Spleen (tissue), 11 donors: Measurements from ENCODE around the gene SRPX. TPM values are rescaled to one million over a fixed set of nuclear protein-coding genes. Genes with fewer than 3 reads are reported as not detected.

Experiments
- DNase-seq: peaks from one replicate; pipeline ENCODE4 v3.0.0-alpha.2; 2020
- H3K27ac ChIP-seq, 8 donors: fragments of 200-600 bp; sonication (generic) in 7 of 8; 1 replicate in 4 of 8; 2 replicates in 4 of 8; pipeline versions ENCODE4 v1.5.0 to v1.8.0; 2016 to 2021; ENCODE audit warnings: inconsistent platforms in 4 of 8, mild to moderate bottlenecking in 4 of 8, moderate library complexity in 1 of 8
- H3K27me3 ChIP-seq, 7 donors: fragments of 200-600 bp; sonication (generic) in 6 of 7; replicated peaks in 1 of 7; 1 replicate in 4 of 7; 2 replicates in 3 of 7; pipeline versions ENCODE4 v1.5.0 to v1.8.0; 2016 to 2021; ENCODE audit warnings: inconsistent platforms in 3 of 7, mild to moderate bottlenecking in 1 of 7
- H3K36me3 ChIP-seq, 6 donors: fragments of 200-600 bp; sonication (generic) in 5 of 6; 1 replicate in 4 of 6; 2 replicates in 2 of 6; pipeline versions ENCODE4 v1.5.0 to v1.8.0; 2016 to 2021; ENCODE audit warnings: inconsistent platforms in 2 of 6
- H3K4me1 ChIP-seq, 6 donors: fragments of 200-600 bp; sonication (generic) in 5 of 6; 1 replicate in 3 of 6; 2 replicates in 3 of 6; pipeline versions ENCODE4 v1.5.0 to v1.8.0; 2016 to 2021; ENCODE audit warnings: inconsistent platforms in 3 of 6
- H3K4me3 ChIP-seq, 8 donors: fragments of 200-600 bp; sonication (generic) in 7 of 8; 1 replicate in 4 of 8; 2 replicates in 4 of 8; pipeline versions ENCODE4 v1.5.0 to v1.8.0; 2016 to 2021; ENCODE audit warnings: inconsistent platforms in 4 of 8, mild to moderate bottlenecking in 4 of 8, moderate library complexity in 2 of 8
- H3K9me3 ChIP-seq, 8 donors: fragments of 200-600 bp; sonication (generic) in 7 of 8; 1 replicate in 4 of 8; 2 replicates in 4 of 8; pipeline versions ENCODE4 v1.5.0 to v1.8.0; 2016 to 2021; ENCODE audit warnings: inconsistent platforms in 4 of 8
- CTCF ChIP-seq, 11 experiments: fragments of 200-600 bp in 7 of 11; fragments of 450-650 bp in 4 of 11; sonication (generic) in 4 of 11; IDR thresholded peaks in 8 of 11; conservative IDR thresholded peaks in 3 of 11; 1 replicate in 7 of 11; 2 replicates in 4 of 11; pipeline versions ENCODE4 v1.4.0 to v1.8.0; 2016 to 2021; ENCODE audit warnings: antibody characterized with exemption in 11 of 11, inconsistent platforms in 4 of 11, mild to moderate bottlenecking in 1 of 11
- POLR2A ChIP-seq, 3 donors: fragments of 450-650 bp; IDR thresholded peaks; one replicate each; pipeline ENCODE4 v1.5.1; 2017; ENCODE audit warnings: antibody characterized with exemption in 3 of 3, mild to moderate bottlenecking in 1 of 3
- POLR2AphosphoS5 ChIP-seq, 3 donors: sonication (generic); formaldehyde crosslinking; IDR thresholded peaks; one replicate each; pipeline ENCODE4 v1.5.1; 2017; ENCODE audit warnings: antibody characterized with exemption in 3 of 3
- WGBS, 5 donors: extraction: QIAGEN DNeasy Blood & Tissue Kit in 3 of 5; methylation state at CpG; one replicate each; pipeline versions ENCODE4 v1.1.5 to v1.1.7; 2013 to 2018; 5-methylcytosine and 5-hydroxymethylcytosine counted together
- intact Hi-C: fragments of 100-400 bp; cut with DNase I; formaldehyde crosslinking; loops from one replicate; pipeline ENCODE4 v1.15.0; 2023; ENCODE audit warnings: low total_unique reads
- polyA plus RNA-seq, 3 donors: library from polyadenylated mRNA; stranded (reverse); fragments of 200-250 nt; gene quantifications; one replicate each; pipeline ENCODE4 v1.2.1, GENCODE V29; 2013
- total RNA-seq, 7 donors: library from RNA; depleted of rRNA in 3 of 7; stranded (reverse); fragments of >200 nt in 3 of 7; fragmentation: NEBNext Ultra II Directional in 4 of 7; extraction: Animal tissue kit (Norgen Biotek cat#: 25700) in 4 of 7; gene quantifications; one replicate each; pipeline versions ENCODE4 v1.1.0 to v1.2.1, GENCODE V29; 2016 to 2021
- donor health status: healthy with polysubstance abuse.
- donor health status: DM: no; HTN: no; CAD: no; lungs with moderate emphysema.
- donor health status: DM: no; HTN: no; CAD: no.
- donor health status: Bipolar disorder and iron deficiency.
- donor health status: healthy.
- donor health status: DM: no; HTN: no; CAD: no.
- donor health status: DM: yes; HTN: yes; CAD: no.

The SRPX gene
- total and polyA plus RNA-seq, 10 donors = 0.50 to 10.3 (median 1.9) TPM

GRCh38 chrX:38178396-38178795, 42.3 kb downstream of the SRPX start:
- H3K27ac ChIP-seq = no peak overlapping the region
- DNase-seq = no peak
- WGBS, 5 donors = 54 to 89% (median 80%) methylated on average over 2 of the region's 2 CpGs
- H3K27me3 ChIP-seq = peaks cover 0 to 14% (median 0%) of the 10 kb centered on the region in 7 donors
- H3K9me3 ChIP-seq = no peaks in the 10 kb centered on the region
- no peak overlapping the region for H3K4me3 ChIP-seq
- no peaks in the 10 kb centered on the region for H3K36me3 ChIP-seq
- intact Hi-C loops = no loop called here
- no peak for TF ChIP-seq POLR2A (IDR thresholded peaks at IDR 0.05)
- TF ChIP-seq CTCF (IDR thresholded peaks at IDR 0.05 in 8 of 11, conservative IDR thresholded peaks at IDR 0.05 in 3 of 11) = no peak
- TF ChIP-seq POLR2AphosphoS5 (IDR thresholded peaks at IDR 0.05) = no peak
- no peaks in the 10 kb centered on the region for H3K4me1 ChIP-seq

- no peaks in the 10 kb centered on the region for H3K4me1 ChIP-seq
- 23 to 64% (median 43%) methylated on average over 2 to 3 of the region's 3 CpGs for WGBS, 5 donors
- DNase-seq = no peak
- H3K9me3 ChIP-seq = no peaks in the 10 kb centered on the region
- intact Hi-C loops = no loop called here
- no peak overlapping the region for H3K27ac ChIP-seq
- no peak overlapping the region for H3K4me3 ChIP-seq
- TF ChIP-seq POLR2AphosphoS5 (IDR thresholded peaks at IDR 0.05) (no peak), CTCF (IDR thresholded peaks at IDR 0.05 in 8 of 11, conservative IDR thresholded peaks at IDR 0.05 in 3 of 11) (peak in 2 of 11 experiments; percentile 8 to 19), POLR2A (IDR thresholded peaks at IDR 0.05) (no peak)
- H3K27me3 ChIP-seq = peaks cover 0 to 10% (median 0%) of the 10 kb centered on the region in 7 donors
- no peaks in the 10 kb centered on the region for H3K36me3 ChIP-seq
Observed at GRCh38 chrX:38175139-38175538, 45.5 kb downstream of the SRPX start.

- no peaks in the 10 kb centered on the region for H3K36me3 ChIP-seq
- peaks cover 0 to 10% (median 0%) of the 10 kb centered on the region in 7 donors for H3K27me3 ChIP-seq
- DNase-seq = no peak
- intact Hi-C loops = no loop called here
- no peak overlapping the region for H3K4me3 ChIP-seq
- no peak overlapping the region for H3K27ac ChIP-seq
- no peaks in the 10 kb centered on the region for H3K9me3 ChIP-seq
- no peaks in the 10 kb centered on the region for H3K4me1 ChIP-seq
- TF ChIP-seq POLR2AphosphoS5 (IDR thresholded peaks at IDR 0.05) = no peak
- TF ChIP-seq POLR2A (IDR thresholded peaks at IDR 0.05) = no peak
- TF ChIP-seq CTCF (IDR thresholded peaks at IDR 0.05 in 8 of 11, conservative IDR thresholded peaks at IDR 0.05 in 3 of 11) = no peak
- WGBS, 5 donors = 68 to 92% (median 80%) methylated on average over 3 of the region's 3 CpGs
Observed at GRCh38 chrX:38172596-38172995, 48.1 kb downstream of the SRPX start.

GRCh38 chrX:38170556-38170955, 50.1 kb downstream of the SRPX start:
- peaks cover 0 to 8% (median 0%) of the 10 kb centered on the region in 7 donors for H3K27me3 ChIP-seq
- H3K36me3 ChIP-seq = no peaks in the 10 kb centered on the region
- H3K27ac ChIP-seq = no peak overlapping the region
- no peak for TF ChIP-seq POLR2AphosphoS5 (IDR thresholded peaks at IDR 0.05)
- no peak for TF ChIP-seq CTCF (IDR thresholded peaks at IDR 0.05 in 8 of 11, conservative IDR thresholded peaks at IDR 0.05 in 3 of 11)
- TF ChIP-seq POLR2A (IDR thresholded peaks at IDR 0.05) = no peak
- intact Hi-C loops = no loop called here
- H3K4me3 ChIP-seq = no peak overlapping the region
- no peaks in the 10 kb centered on the region for H3K4me1 ChIP-seq
- DNase-seq = no peak
- no peaks in the 10 kb centered on the region for H3K9me3 ChIP-seq
- WGBS, 5 donors = 67 to 100% (median 84%) methylated on average over 1 of the region's 1 CpG
